ENCODE results near the gene ZNF747. TPM values are rescaled to one million over a fixed set of nuclear protein-coding genes. Genes with fewer than 3 reads are reported as not detected.

ZNF747 gene
- total and polyA plus RNA-seq, 2 donors (not counting 3 experiments of a cell fraction or from before 2014, with no cell fraction given), result 6.4 to 7.2 TPM

- H3K36me3 ChIP-seq (ENCODE audit: control insufficient read depth in 2 of 2, extremely low read depth in 1 of 2, insufficient read depth in 2 of 2, low read length in 2 of 2), result no peaks in the 10 kb centered on the region
- DNase-seq (ENCODE audit: low read depth, low spot score) (no peak), FAIRE-seq (no peak)
- H3K9ac ChIP-seq (replicated peaks; ENCODE audit: extremely low read depth, insufficient read depth, low read length), result no peak overlapping the region
- H3K9me3 ChIP-seq (replicated peaks; ENCODE audit: control insufficient read depth, insufficient read depth, low read length), result no peaks in the 10 kb centered on the region
- TF ChIP-seq POLR2A (IDR thresholded peaks at IDR 0.05; ENCODE audit: low read depth, low read length) (no peak), MYC (IDR thresholded peaks at IDR 0.05; ENCODE audit: low read depth, low read length) (no peak), FOS (IDR thresholded peaks at IDR 0.05; ENCODE audit: borderline replicate concordance, insufficient read depth, low read length) (no peak), JUN (IDR thresholded peaks at IDR 0.05; ENCODE audit: borderline replicate concordance, insufficient read depth, insufficient read length, low read depth) (no peak), MAX (IDR thresholded peaks at IDR 0.05; ENCODE audit: insufficient read depth, insufficient read length) (no peak), EZH2 (IDR thresholded peaks at IDR 0.05; ENCODE audit: borderline replicate concordance, low read depth, low read length, severe bottlenecking) (no peak), CTCF (IDR thresholded peaks at IDR 0.05; ENCODE audit: extremely low read depth in 1 of 2, insufficient read depth in 1 of 2, low read depth in 1 of 2, low read length in 2 of 2) (no peak), GATA2 (IDR thresholded peaks at IDR 0.05; ENCODE audit: insufficient read depth, insufficient read length, low read depth, low read length) (no peak), POLR2AphosphoS5 (IDR thresholded peaks at IDR 0.05; ENCODE audit: insufficient read depth, low read depth, low read length) (no peak)
- intact Hi-C loops (cut with micrococcal nuclease), result no loop called here
- H3K79me2 ChIP-seq (ENCODE audit: control insufficient read depth, insufficient read depth, low read length), result no peaks in the 10 kb centered on the region
- H3K4me3 ChIP-seq (replicated peaks in 1 of 3; ENCODE audit: insufficient read depth in 1 of 3, low read depth in 1 of 3, low read length in 3 of 3), result no peak overlapping the region
- peaks cover 0 to 4% of the 10 kb centered on the region in 2 experiments for H3K27me3 ChIP-seq (ENCODE audit: control insufficient read depth in 2 of 2, insufficient read depth in 2 of 2, low read length in 2 of 2)
- peaks cover 16% of the 10 kb centered on the region for H3K4me1 ChIP-seq (ENCODE audit: control insufficient read depth, extremely low read depth, insufficient read depth, low read length)
- no peak overlapping the region for H2AFZ ChIP-seq (ENCODE audit: low read depth, low read length)
- H4K20me1 ChIP-seq (replicated peaks; ENCODE audit: control insufficient read depth, extremely low read depth, insufficient read depth, low read length), result no peaks in the 10 kb centered on the region
- no TSS peak for BruUV-seq (replicated peaks)
- no peak overlapping the region for H3K4me2 ChIP-seq (ENCODE audit: insufficient read depth, low read length)
- no peaks in the 10 kb centered on the region for H3K9me1 ChIP-seq (replicated peaks; ENCODE audit: control insufficient read depth, extremely low read depth, insufficient read depth, low read length)
- dilution Hi-C loops (cut with MboI; ENCODE audit: extremely low pct_ligation_motif_present, low sequenced_read_pairs), result no loop called here
- ChIA-PET POLR2A (no interaction called here), CTCF (no interaction called here)
- H3K27ac ChIP-seq (ENCODE audit: insufficient read depth, low read depth, low read length), result no peak overlapping the region
Observed at GRCh38 chr16:30569281-30569680, 34.6 kb upstream of the ZNF747 start.
